OCI-LY7 (cell line): Measurements from ENCODE around the gene KRTAP10-9. TPM values are rescaled to one million over a fixed set of nuclear protein-coding genes. Genes with fewer than 3 reads are reported as not detected.
"Not testable (repeated sequence)": the region's sequence is repeated elsewhere in the genome, so short reads cannot be mapped to it uniquely, and the experiment has no call there.

Experiments used
- BruUV-seq: library from RNA; stranded (reverse); fragments of 400-500 nt; replicated peaks from 2 replicates; lab custom pipeline; 2021; lab: Mats Ljungman, UMichigan
- CTCF ChIA-PET: fragments of 300-600 bp; sonication (Branson Sonifier 250); formaldehyde crosslinking; loops from one replicate; lab custom pipeline; 2022; ENCODE audit warnings: antibody characterized with exemption; ENCODE audit not compliant: unreplicated experiment; lab: Charles Lee
- POLR2A ChIA-PET: fragments of 300-600 bp; sonication (Branson Sonifier 250); formaldehyde crosslinking; loops from one replicate; lab custom pipeline; 2022; ENCODE audit warnings: antibody characterized with exemption; lab: Charles Lee
- DNase-seq: peaks from one replicate; pipeline ENCODE4 v3.0.0-alpha.2; 2015; ENCODE audit warnings: low spot score
- H2AFZ ChIP-seq: fragments of 200-600 bp; sonication (generic), shearing (Covaris generic); 2 replicates; pipeline ENCODE4 v1.6.1; 2014; ENCODE audit warnings: mild to moderate bottlenecking, antibody characterized with exemption, low read length, moderate library complexity
- H3K27ac ChIP-seq: fragments of 200-600 bp; sonication (generic); 2 replicates; pipeline ENCODE4 v1.5.1; 2014; ENCODE audit warnings: mixed run types, low read depth, mild to moderate bottlenecking, moderate library complexity, low read length, inconsistent platforms; ENCODE audit not compliant: poor library complexity, severe bottlenecking
- H3K36me3 ChIP-seq: fragments of 200-600 bp; sonication (generic); 2 replicates; pipeline ENCODE4 v1.6.1; 2014; ENCODE audit warnings: mild to moderate bottlenecking, antibody characterized with exemption, low read length, moderate library complexity, mixed read lengths; ENCODE audit not compliant: insufficient read depth
- H3K4me1 ChIP-seq: fragments of 200-600 bp; sonication (generic); 2 replicates; pipeline ENCODE4 v1.5.1; 2014; ENCODE audit warnings: mild to moderate bottlenecking, low read length; ENCODE audit not compliant: insufficient read depth, poor library complexity, severe bottlenecking
- H3K4me2 ChIP-seq: fragments of 200-600 bp; sonication (generic); 2 replicates; pipeline ENCODE4 v1.6.1; 2014; ENCODE audit warnings: mild to moderate bottlenecking, low read length
- H3K4me3 ChIP-seq: fragments of 200-600 bp; sonication (generic); 2 replicates; pipeline ENCODE4 v1.5.1; 2014; ENCODE audit warnings: mild to moderate bottlenecking, low read depth, low read length; ENCODE audit not compliant: poor library complexity, severe bottlenecking
- H3K79me2 ChIP-seq: fragments of 200-600 bp; sonication (generic); 2 replicates; pipeline ENCODE4 v1.6.1; 2016; ENCODE audit warnings: low read depth, mild to moderate bottlenecking, low read length, moderate library complexity, mixed read lengths; ENCODE audit not compliant: insufficient read depth
- H3K9me2 ChIP-seq: fragments of 200-600 bp; sonication (generic); 2 replicates; pipeline ENCODE4 v1.6.1; 2016; ENCODE audit warnings: mild to moderate bottlenecking, low read length, mixed read lengths; ENCODE audit not compliant: insufficient read depth
- H3K9me3 ChIP-seq: fragments of 200-600 bp; sonication (generic); 2 replicates; pipeline ENCODE4 v1.6.1; 2014; ENCODE audit warnings: mild to moderate bottlenecking, mixed run types, low read length, mixed read lengths
- H4K20me1 ChIP-seq: fragments of 200-600 bp; sonication (generic); 2 replicates; pipeline ENCODE4 v1.6.1; 2014; ENCODE audit warnings: mild to moderate bottlenecking, antibody characterized with exemption, low read length, moderate library complexity, mixed read lengths; ENCODE audit not compliant: insufficient read depth
- EZH2phosphoT487 ChIP-seq: fragments of 200-600 bp; sonication (generic); IDR thresholded peaks from 2 replicates; pipeline ENCODE4 v1.6.1; 2018; ENCODE audit warnings: low read depth, borderline replicate concordance, mild to moderate bottlenecking, mixed run types, antibody characterized with exemption, low read length, moderate library complexity, mixed read lengths
- intact Hi-C: fragments of 100-400 bp; cut with micrococcal nuclease; formaldehyde crosslinking; loops from one replicate; pipeline ENCODE4 v1.10.0; 2022; ENCODE audit not compliant: unreplicated experiment
- total RNA-seq, 2 experiments: library from RNA; depleted of rRNA in 1 of 2; stranded (reverse); fragments of >200 nt in 1 of 2; shearing (Covaris generic) in 1 of 2; gene quantifications; 2 replicates each; pipeline ENCODE4 v1.2.3, GENCODE V29; 2014 to 2022
- TF ChIP-seq, protein P1 (sequence below): fragments of 200-600 bp; sonication (generic); conservative IDR thresholded peaks from 2 replicates; pipeline ENCODE4 v1.5.1; 2014; ENCODE audit warnings: mild to moderate bottlenecking, antibody characterized with exemption, low read length, moderate library complexity, mixed read lengths

KRTAP10-9 gene
- total RNA-seq, 2 experiments from 2014 or later, result not detected

DNA sequence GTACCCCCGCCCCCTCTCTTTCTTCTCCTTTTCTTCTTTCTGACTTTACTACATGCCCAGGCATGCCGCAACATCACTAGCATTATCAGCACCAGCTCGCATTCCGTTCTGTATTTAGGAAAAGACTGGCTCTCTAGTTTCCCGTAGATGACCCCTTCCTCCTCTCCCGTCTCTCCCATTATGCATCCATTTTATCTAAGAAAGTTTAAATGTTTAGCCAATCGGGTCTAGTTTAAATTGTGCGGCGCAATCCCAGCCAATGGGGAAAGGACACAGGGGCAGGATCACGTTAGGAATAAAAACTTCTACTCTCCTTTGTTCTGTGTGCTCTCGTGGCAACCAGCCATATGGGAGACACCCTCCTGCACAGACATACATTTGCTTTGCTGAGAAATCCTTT lies 28.8 kb upstream of the KRTAP10-9 start:
- Histone ChIP-seq H3K4me3 (no peak overlapping the region), H3K9me2 (no peaks in the 10 kb centered on the region), H3K36me3 (no peaks in the 10 kb centered on the region), H3K9me3 (no peaks in the 10 kb centered on the region), H3K79me2 (no peaks in the 10 kb centered on the region), H2AFZ (no peak overlapping the region), H3K4me1 (no peaks in the 10 kb centered on the region), H3K4me2 (no peak overlapping the region), H3K27ac (no peak overlapping the region), H4K20me1 (no peaks in the 10 kb centered on the region)
- POLR2A ChIA-PET, result no interaction called here
- no TSS peak for BruUV-seq
- intact Hi-C loops, result no loop called here
- CTCF ChIA-PET, result no interaction called here
- TF ChIP-seq, protein P1, sequence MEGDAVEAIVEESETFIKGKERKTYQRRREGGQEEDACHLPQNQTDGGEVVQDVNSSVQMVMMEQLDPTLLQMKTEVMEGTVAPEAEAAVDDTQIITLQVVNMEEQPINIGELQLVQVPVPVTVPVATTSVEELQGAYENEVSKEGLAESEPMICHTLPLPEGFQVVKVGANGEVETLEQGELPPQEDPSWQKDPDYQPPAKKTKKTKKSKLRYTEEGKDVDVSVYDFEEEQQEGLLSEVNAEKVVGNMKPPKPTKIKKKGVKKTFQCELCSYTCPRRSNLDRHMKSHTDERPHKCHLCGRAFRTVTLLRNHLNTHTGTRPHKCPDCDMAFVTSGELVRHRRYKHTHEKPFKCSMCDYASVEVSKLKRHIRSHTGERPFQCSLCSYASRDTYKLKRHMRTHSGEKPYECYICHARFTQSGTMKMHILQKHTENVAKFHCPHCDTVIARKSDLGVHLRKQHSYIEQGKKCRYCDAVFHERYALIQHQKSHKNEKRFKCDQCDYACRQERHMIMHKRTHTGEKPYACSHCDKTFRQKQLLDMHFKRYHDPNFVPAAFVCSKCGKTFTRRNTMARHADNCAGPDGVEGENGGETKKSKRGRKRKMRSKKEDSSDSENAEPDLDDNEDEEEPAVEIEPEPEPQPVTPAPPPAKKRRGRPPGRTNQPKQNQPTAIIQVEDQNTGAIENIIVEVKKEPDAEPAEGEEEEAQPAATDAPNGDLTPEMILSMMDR, result no peak
- no peak for TF ChIP-seq EZH2phosphoT487
- no peak for DNase-seq

DNA sequence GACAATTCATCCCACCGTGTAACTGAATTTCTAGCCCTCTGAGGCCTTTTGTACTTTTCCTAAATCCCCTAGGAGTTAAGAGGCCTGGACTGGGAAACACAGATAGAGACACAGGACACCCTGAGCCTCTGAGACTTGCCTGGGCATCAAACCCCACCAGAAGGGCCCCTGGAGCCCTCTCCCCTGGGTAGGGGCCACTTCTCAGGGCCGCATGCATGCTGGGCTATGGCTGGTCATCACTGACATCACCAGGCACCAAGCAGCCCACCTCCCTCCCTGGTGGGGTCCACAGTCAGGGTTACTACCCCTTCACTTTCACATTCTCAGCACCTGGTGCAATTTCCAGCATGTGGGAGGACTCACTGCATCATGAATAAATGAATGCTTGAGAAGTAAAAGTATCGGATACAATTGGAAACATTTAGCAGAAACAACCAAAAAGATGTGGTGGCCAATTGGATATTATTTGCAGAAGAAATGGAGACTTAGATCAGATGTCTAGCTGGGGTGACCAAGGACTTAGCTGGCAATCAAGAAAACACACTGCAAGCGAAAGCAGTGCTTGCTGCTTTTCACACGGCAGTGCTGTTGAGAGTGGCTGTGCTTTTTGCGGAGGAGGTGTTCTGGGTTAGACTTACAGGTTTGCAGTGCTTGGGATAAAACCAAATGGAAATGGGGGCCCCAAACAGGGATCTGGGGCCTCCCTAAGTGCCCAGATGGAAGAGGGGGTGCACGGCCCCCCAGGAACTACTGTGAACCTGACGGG lies 27.4 kb upstream of the KRTAP10-9 start:
- no peaks in the 10 kb centered on the region for H3K9me3 ChIP-seq
- no peak for DNase-seq
- no peaks in the 10 kb centered on the region for H3K36me3 ChIP-seq
- TF ChIP-seq, protein P1, result no peak
- TF ChIP-seq EZH2phosphoT487, result no peak
- no peak overlapping the region for H3K27ac ChIP-seq
- intact Hi-C loops, result no loop called here
- H3K4me3 ChIP-seq, result no peak overlapping the region
- H3K9me2 ChIP-seq, result no peaks in the 10 kb centered on the region
- no peaks in the 10 kb centered on the region for H3K79me2 ChIP-seq
- no TSS peak for BruUV-seq
- no peak overlapping the region for H2AFZ ChIP-seq
- CTCF ChIA-PET, result no interaction called here
- POLR2A ChIA-PET, result no interaction called here
- H3K4me2 ChIP-seq, result no peak overlapping the region
- no peaks in the 10 kb centered on the region for H3K4me1 ChIP-seq
- no peaks in the 10 kb centered on the region for H4K20me1 ChIP-seq

DNA sequence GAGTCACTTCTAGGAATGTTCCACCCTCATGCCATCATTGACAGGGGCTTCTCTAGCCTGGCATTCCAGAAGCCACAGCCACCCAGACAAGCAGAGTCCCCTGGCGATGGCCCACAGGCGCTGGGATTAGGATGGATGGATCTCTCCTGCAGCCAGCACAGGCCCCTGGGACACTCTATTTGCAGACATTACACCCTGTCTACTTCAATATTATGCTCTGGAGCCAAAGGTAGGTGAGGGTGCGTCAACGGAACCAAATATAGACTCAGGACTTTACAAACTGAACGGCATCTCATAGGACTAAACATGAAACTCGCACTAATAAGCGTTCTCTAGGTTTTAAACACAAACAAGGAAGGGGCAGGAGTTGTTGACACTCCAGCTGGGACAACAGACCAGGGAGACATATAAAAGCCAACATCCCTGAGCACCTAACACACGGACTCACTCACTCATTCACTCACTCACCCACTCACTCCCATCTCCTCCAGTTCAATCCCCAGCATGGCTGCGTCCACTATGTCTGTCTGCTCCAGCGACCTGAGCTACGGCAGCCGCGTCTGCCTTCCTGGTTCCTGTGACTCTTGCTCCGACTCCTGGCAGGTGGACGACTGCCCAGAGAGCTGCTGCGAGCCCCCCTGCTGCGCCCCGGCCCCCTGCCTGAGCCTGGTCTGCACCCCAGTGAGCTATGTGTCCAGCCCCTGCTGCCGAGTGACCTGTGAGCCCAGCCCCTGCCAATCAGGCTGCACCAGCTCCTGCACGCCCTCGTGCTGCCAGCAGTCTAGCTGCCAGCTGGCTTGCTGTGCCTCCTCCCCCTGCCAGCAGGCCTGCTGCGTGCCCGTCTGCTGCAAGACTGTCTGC lies 26.5 kb upstream of the KRTAP10-9 start, which contains the start of gene KRTAP10-7:
Gene KRTAP10-7 (plus strand): TSS at position 480 of the 861 bp plus-strand sequence. CDS start 25 bp downstream, at position 505.
- intact Hi-C loops, H4K20me1 ChIP-seq, DNase-seq, H3K4me2 ChIP-seq, H3K4me3 ChIP-seq, BruUV-seq, H2AFZ ChIP-seq, H3K9me2 ChIP-seq, POLR2A ChIA-PET, H3K27ac ChIP-seq, H3K9me3 ChIP-seq, H3K79me2 ChIP-seq, H3K36me3 ChIP-seq, H3K4me1 ChIP-seq: not testable (repeated sequence)
- CTCF ChIA-PET, result interaction anchor here (0.7 kb wide), 1 partner anchor 70 kb away, joined by 3 read pairs; no protein-coding TSS in a partner anchor

DNA sequence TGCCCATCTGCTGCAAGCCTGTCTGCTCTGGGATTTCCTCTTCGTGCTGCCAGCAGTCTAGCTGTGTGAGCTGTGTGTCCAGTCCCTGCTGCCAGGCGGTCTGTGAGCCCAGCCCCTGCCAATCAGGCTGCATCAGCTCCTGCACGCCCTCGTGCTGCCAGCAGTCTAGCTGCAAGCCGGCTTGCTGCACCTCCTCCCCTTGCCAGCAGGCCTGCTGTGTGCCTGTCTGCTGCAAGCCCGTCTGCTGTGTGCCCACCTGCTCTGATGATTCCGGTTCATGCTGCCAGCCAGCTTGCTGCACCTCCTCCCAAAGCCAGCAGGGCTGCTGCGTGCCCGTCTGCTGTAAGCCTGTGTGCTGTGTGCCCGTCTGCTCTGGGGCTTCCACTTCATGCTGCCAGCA lies 25.8 kb upstream of the KRTAP10-9 start:
- H2AFZ ChIP-seq, BruUV-seq, POLR2A ChIA-PET, H3K9me2 ChIP-seq, H3K36me3 ChIP-seq, H4K20me1 ChIP-seq, H3K4me1 ChIP-seq, H3K79me2 ChIP-seq, DNase-seq, H3K4me2 ChIP-seq, H3K4me3 ChIP-seq, H3K27ac ChIP-seq, intact Hi-C loops, H3K9me3 ChIP-seq: not testable (repeated sequence)
- CTCF ChIA-PET, result interaction anchor here (0.7 kb wide), 1 partner anchor 71 kb away, joined by 3 read pairs; no protein-coding TSS in a partner anchor
